BLaER1 treated with 17β-estradiol and CSF1 and Interleukin-3, amounts not matched to agents 10 nM and 100 nM (cell line): ENCODE results near the gene MAML2.

ENCODE experiments used
- H3K27ac ChIP-seq, 11 experiments: shearing (Covaris generic); formaldehyde crosslinking; 2 replicates each; pipeline ENCODE4 v1.8.1; 2022
- H3K27me3 ChIP-seq, 11 experiments: shearing (Covaris generic); formaldehyde crosslinking; 2 replicates each; pipeline ENCODE4 v1.8.1; 2022
- H3K36me3 ChIP-seq, 11 experiments: shearing (Covaris generic); formaldehyde crosslinking; 2 replicates each; pipeline ENCODE4 v1.8.1; 2022
- H3K4me1 ChIP-seq, 10 experiments: shearing (Covaris generic); formaldehyde crosslinking; 2 replicates each; pipeline ENCODE4 v1.8.1; 2022
- H3K4me2 ChIP-seq, 11 experiments: shearing (Covaris generic); formaldehyde crosslinking; 2 replicates each; pipeline ENCODE4 v1.8.1; 2022
- H3K4me3 ChIP-seq, 10 experiments: shearing (Covaris generic); formaldehyde crosslinking; 2 replicates each; pipeline ENCODE4 v1.8.1; 2022
- H3K9ac ChIP-seq, 11 experiments: shearing (Covaris generic); formaldehyde crosslinking; 2 replicates each; pipeline ENCODE4 v1.8.1; 2022
- H3K9me3 ChIP-seq, 11 experiments: shearing (Covaris generic); formaldehyde crosslinking; replicated peaks in 1 of 11; 2 replicates each; pipeline ENCODE4 v1.8.1; 2022
- H4K20me1 ChIP-seq, 11 experiments: shearing (Covaris generic); formaldehyde crosslinking; 2 replicates each; pipeline ENCODE4 v1.8.1; 2022
- Cebpa-rat ChIP-seq, 11 experiments: shearing (Covaris generic); IDR thresholded peaks; 2 replicates each; pipeline ENCODE4 v1.8.1; 2022

Gene MAML2

GRCh38 chr11:96284401-96284800 lies 58.6 kb downstream of the MAML2 start:
- H3K9ac ChIP-seq: no peak overlapping the region
- peaks cover 0 to 38% (median 0%) of the 10 kb centered on the region in 11 experiments; a peak in 6 of 22 replicates for H3K36me3 ChIP-seq
- peaks cover 0 to 97% (median 0%) of the 10 kb centered on the region in 11 experiments; a peak in 5 of 22 replicates for H4K20me1 ChIP-seq
- H3K27me3 ChIP-seq: no peaks in the 10 kb centered on the region
- H3K27ac ChIP-seq: no peak overlapping the region
- H3K9me3 ChIP-seq: peaks cover 0 to 11% (median 0%) of the 10 kb centered on the region in 11 experiments; a peak in 9 of 22 replicates
- no peak overlapping the region for H3K4me3 ChIP-seq
- H3K4me1 ChIP-seq: peaks cover 0 to 56% (median 0%) of the 10 kb centered on the region in 10 experiments; a peak in 6 of 20 replicates
- H3K4me2 ChIP-seq: peak overlapping the region in 2 of 11 experiments; percentile 64 to 68; a peak in 4 of 22 replicates
- TF ChIP-seq Cebpa-rat (IDR thresholded peaks at IDR 0.05): no peak

- Histone ChIP-seq H3K4me2 (peak overlapping the region in 3 of 11 experiments; percentile 6 to 68 (median 64); a peak in 4 of 22 replicates), H3K9ac (no peak overlapping the region), H3K36me3 (peaks cover 0 to 47% (median 0%) of the 10 kb centered on the region in 11 experiments; a peak in 6 of 22 replicates), H3K9me3 (peaks cover 0 to 11% (median 0%) of the 10 kb centered on the region in 11 experiments; a peak in 9 of 22 replicates), H4K20me1 (peaks cover 0 to 98% (median 0%) of the 10 kb centered on the region in 11 experiments; a peak in 5 of 22 replicates), H3K4me1 (peaks cover 0 to 67% (median 0%) of the 10 kb centered on the region in 10 experiments; a peak in 6 of 20 replicates), H3K4me3 (no peak overlapping the region), H3K27me3 (no peaks in the 10 kb centered on the region), H3K27ac (no peak overlapping the region)
- TF ChIP-seq Cebpa-rat (IDR thresholded peaks at IDR 0.05): no peak
These were observed 60.3 kb downstream of the MAML2 start for GRCh38 chr11:96282625-96283220.

GRCh38 chr11:96280444-96280843 lies 62.6 kb downstream of the MAML2 start:
- Histone ChIP-seq H3K4me2 (0 out of 22 replicates have a peak overlapping the region, but pooled peaks of 1 of the 11 experiments have one; percentile 34), H4K20me1 (peaks cover 0 to 97% (median 0%) of the 10 kb centered on the region in 11 experiments; a peak in 5 of 22 replicates), H3K9ac (no peak overlapping the region), H3K27me3 (no peaks in the 10 kb centered on the region), H3K4me3 (no peak overlapping the region), H3K36me3 (peaks cover 0 to 54% (median 0%) of the 10 kb centered on the region in 11 experiments; a peak in 5 of 22 replicates), H3K9me3 (peaks cover 0 to 7% (median 0%) of the 10 kb centered on the region in 11 experiments; a peak in 1 of 22 replicates), H3K4me1 (peaks cover 0 to 83% (median 0%) of the 10 kb centered on the region in 10 experiments; a peak in 6 of 20 replicates), H3K27ac (no peak overlapping the region)
- no peak for TF ChIP-seq Cebpa-rat (IDR thresholded peaks at IDR 0.05)

GRCh38 chr11:96279896-96280290 lies 63.1 kb downstream of the MAML2 start:
- no peak overlapping the region for H3K27ac ChIP-seq
- H3K4me2 ChIP-seq: peak overlapping the region in 2 of 11 experiments; percentile 34 to 43; a peak in 2 of 22 replicates
- H3K36me3 ChIP-seq: peaks cover 0 to 57% (median 0%) of the 10 kb centered on the region in 11 experiments; a peak in 5 of 22 replicates
- H3K9ac ChIP-seq: no peak overlapping the region
- H3K9me3 ChIP-seq: peaks cover 0 to 10% (median 0%) of the 10 kb centered on the region in 11 experiments; a peak in 1 of 22 replicates
- peaks cover 0 to 94% (median 0%) of the 10 kb centered on the region in 11 experiments; a peak in 5 of 22 replicates for H4K20me1 ChIP-seq
- peaks cover 0 to 78% (median 0%) of the 10 kb centered on the region in 10 experiments; a peak in 6 of 20 replicates for H3K4me1 ChIP-seq
- no peak overlapping the region for H3K4me3 ChIP-seq
- no peak for TF ChIP-seq Cebpa-rat (IDR thresholded peaks at IDR 0.05)
- no peaks in the 10 kb centered on the region for H3K27me3 ChIP-seq

- no peak for TF ChIP-seq Cebpa-rat (IDR thresholded peaks at IDR 0.05)
- Histone ChIP-seq H3K4me2 (peak overlapping the region in 2 of 11 experiments; percentile 34 to 43; a peak in 2 of 22 replicates), H3K4me3 (no peak overlapping the region), H3K27me3 (no peaks in the 10 kb centered on the region), H3K27ac (no peak overlapping the region), H3K4me1 (peaks cover 0 to 72% (median 0%) of the 10 kb centered on the region in 10 experiments; a peak in 6 of 20 replicates), H3K36me3 (peaks cover 0 to 57% (median 0%) of the 10 kb centered on the region in 11 experiments; a peak in 5 of 22 replicates), H3K9ac (no peak overlapping the region), H4K20me1 (peaks cover 0 to 88% (median 0%) of the 10 kb centered on the region in 11 experiments; a peak in 5 of 22 replicates), H3K9me3 (peaks cover 0 to 10% (median 0%) of the 10 kb centered on the region in 11 experiments; a peak in 1 of 22 replicates)
These were observed 63.7 kb downstream of the MAML2 start for GRCh38 chr11:96279018-96279895.

- Histone ChIP-seq H3K27me3 (no peaks in the 10 kb centered on the region), H4K20me1 (peaks cover 0 to 88% (median 0%) of the 10 kb centered on the region in 11 experiments; a peak in 5 of 22 replicates), H3K9ac (no peak overlapping the region), H3K4me3 (no peak overlapping the region), H3K27ac (no peak overlapping the region), H3K4me1 (peaks cover 0 to 62% (median 0%) of the 10 kb centered on the region in 10 experiments; a peak in 6 of 20 replicates), H3K4me2 (no peak overlapping the region), H3K9me3 (peaks cover 0 to 10% (median 0%) of the 10 kb centered on the region in 11 experiments; a peak in 1 of 22 replicates), H3K36me3 (peaks cover 0 to 65% (median 0%) of the 10 kb centered on the region in 11 experiments; a peak in 5 of 22 replicates)
- no peak for TF ChIP-seq Cebpa-rat (IDR thresholded peaks at IDR 0.05)
These were observed 64.7 kb downstream of the MAML2 start for GRCh38 chr11:96278039-96278897.

- H3K27ac ChIP-seq: no peak overlapping the region
- no peak overlapping the region for H3K9ac ChIP-seq
- H3K4me2 ChIP-seq: no peak overlapping the region
- H4K20me1 ChIP-seq: peaks cover 0 to 85% (median 0%) of the 10 kb centered on the region in 11 experiments; a peak in 5 of 22 replicates
- TF ChIP-seq Cebpa-rat (IDR thresholded peaks at IDR 0.05): no peak
- H3K27me3 ChIP-seq: no peaks in the 10 kb centered on the region
- no peak overlapping the region for H3K4me3 ChIP-seq
- H3K4me1 ChIP-seq: peaks cover 0 to 56% (median 0%) of the 10 kb centered on the region in 10 experiments; a peak in 6 of 20 replicates
- peaks cover 0 to 70% (median 0%) of the 10 kb centered on the region in 11 experiments; a peak in 5 of 22 replicates for H3K36me3 ChIP-seq
- H3K9me3 ChIP-seq: peaks cover 0 to 10% (median 0%) of the 10 kb centered on the region in 11 experiments; a peak in 1 of 22 replicates
These were observed 65.3 kb downstream of the MAML2 start for GRCh38 chr11:96277696-96278038.
